NCI-H748 treated with DMSO at 0.1 percent for 48 hours (cell line): ENCODE results near the gene ZNF91.
"Not testable (repeated sequence)": the region's sequence is repeated elsewhere in the genome, so short reads cannot be mapped to it uniquely, and the experiment has no call there.

Experiments used
- DNase-seq: peaks from one replicate; lab custom pipeline; 2025; lab: John Stamatoyannopoulos, UW

The ZNF91 gene

GRCh38 chr19:23318941-23319340 is 76.3 kb downstream of the ZNF91 start:
- not testable (repeated sequence) for DNase-seq

GRCh38 chr19:23318143-23318542 is 77.1 kb downstream of the ZNF91 start:
- DNase-seq = no peak

GRCh38 chr19:23315286-23315685 is 80.0 kb downstream of the ZNF91 start:
- no peak for DNase-seq

GRCh38 chr19:23314505-23315251 is 80.6 kb downstream of the ZNF91 start:
- DNase-seq = no peak

GRCh38 chr19:23313196-23313595 is 82.1 kb downstream of the ZNF91 start:
- DNase-seq = no peak

- no peak for DNase-seq
Measured at GRCh38 chr19:23312515-23312914, 82.8 kb downstream of the ZNF91 start.

GRCh38 chr19:23311551-23311950 is 83.7 kb downstream of the ZNF91 start:
- DNase-seq = no peak

GRCh38 chr19:23310729-23311211 is 84.5 kb downstream of the ZNF91 start:
- no peak for DNase-seq

- no peak for DNase-seq
Measured at GRCh38 chr19:23309926-23310325, 85.3 kb downstream of the ZNF91 start.

- DNase-seq = no peak
Measured at GRCh38 chr19:23305555-23305954, 89.7 kb downstream of the ZNF91 start.

GRCh38 chr19:23304238-23304637 is 91.0 kb downstream of the ZNF91 start:
- DNase-seq = no peak

- DNase-seq = no peak
Measured at GRCh38 chr19:23294141-23294540, 101.1 kb downstream of the ZNF91 start.

- not testable (repeated sequence) for DNase-seq
Measured at GRCh38 chr19:23289966-23290365, 105.3 kb downstream of the ZNF91 start.
